SHP77 (cell line): Measurements from ENCODE around the gene DSC2.
"Not testable (repeated sequence)": the region's sequence is repeated elsewhere in the genome, so short reads cannot be mapped to it uniquely, and the experiment has no call there.

Experiments used
- DNase-seq, 2 experiments: peaks; one replicate each; lab custom pipeline; 2025; lab: John Stamatoyannopoulos, UW

Gene DSC2

GRCh38 chr18:31042406-31043181, 59.6 kb downstream of the DSC2 start, which contains the start of gene DSC3:
Gene DSC3, minus strand, starts transcription at chr18:31042742. Its CDS starts 82 bp downstream, at chr18:31042660.
- DNase-seq, result no peak

DNA sequence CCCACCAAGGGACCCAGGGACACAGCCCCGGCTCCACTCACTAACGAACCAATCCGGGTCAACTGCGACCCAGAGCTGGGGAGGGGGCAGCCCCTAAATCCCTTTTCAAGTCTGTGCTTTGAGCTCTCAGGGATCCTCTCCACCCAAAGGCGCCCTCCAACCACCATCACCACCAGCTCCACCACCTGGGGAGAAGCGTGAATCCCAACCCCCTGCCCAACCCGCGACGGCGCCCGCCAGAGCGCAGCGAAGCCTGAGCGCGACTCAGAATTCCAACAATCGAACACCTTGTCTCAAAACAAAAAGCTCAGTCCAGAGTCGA, 60.2 kb downstream of the DSC2 start:
- no peak for DNase-seq

- no peak for DNase-seq
Measured at GRCh38 chr18:31041271-31042083, 60.7 kb downstream of the DSC2 start.

DNA sequence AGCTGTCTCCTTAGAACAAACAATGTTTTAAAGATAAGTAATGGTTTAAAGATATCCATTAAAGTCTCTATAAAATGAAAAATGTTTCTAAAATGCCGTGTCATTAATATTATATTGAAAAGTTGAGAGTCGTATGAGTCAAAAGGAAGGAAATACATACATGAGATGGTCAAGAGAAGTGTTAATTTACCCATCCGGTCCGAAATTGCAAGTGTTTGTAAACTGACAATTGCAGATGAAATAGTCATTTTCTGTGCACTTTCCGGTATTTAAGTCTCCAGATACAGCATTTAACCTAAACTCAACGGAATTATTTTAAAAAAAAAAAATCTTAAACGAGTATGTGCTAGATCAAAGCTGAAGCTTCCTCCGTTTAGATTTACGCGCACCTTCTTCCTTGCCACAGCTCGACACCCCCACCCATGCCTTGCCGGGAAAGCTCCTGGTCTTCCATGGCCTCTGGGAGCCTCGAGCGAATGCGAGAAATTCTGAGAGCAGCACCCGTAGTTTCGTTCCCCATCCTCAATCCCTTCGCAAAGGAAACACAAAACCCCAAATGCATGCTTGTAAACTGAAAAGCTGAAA, 61.4 kb downstream of the DSC2 start:
- DNase-seq, result no peak

DNA sequence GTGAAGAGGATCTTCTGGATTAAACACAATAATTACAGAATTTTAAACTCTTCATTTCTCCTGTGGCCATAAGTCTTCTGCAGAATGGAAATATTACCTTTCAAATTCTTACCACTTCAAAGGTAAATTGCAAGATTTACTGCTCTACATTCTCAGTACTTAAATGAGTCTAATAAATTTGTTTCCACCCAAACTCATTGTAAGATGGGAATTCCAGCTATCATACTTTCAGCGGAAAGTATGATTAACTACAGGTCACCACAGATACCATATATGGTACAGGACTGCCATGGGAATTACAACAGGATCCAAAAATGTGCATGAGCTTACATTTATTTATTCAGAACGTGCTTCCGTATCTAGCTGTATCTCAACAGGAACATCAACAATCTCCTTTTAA, 62.8 kb downstream of the DSC2 start:
- DNase-seq, result no peak

- not testable (repeated sequence) for DNase-seq
Measured at GRCh38 chr18:31037686-31038085, 64.5 kb downstream of the DSC2 start.

- DNase-seq, result no peak
Measured at GRCh38 chr18:31034541-31034940, 67.7 kb downstream of the DSC2 start.

DNA sequence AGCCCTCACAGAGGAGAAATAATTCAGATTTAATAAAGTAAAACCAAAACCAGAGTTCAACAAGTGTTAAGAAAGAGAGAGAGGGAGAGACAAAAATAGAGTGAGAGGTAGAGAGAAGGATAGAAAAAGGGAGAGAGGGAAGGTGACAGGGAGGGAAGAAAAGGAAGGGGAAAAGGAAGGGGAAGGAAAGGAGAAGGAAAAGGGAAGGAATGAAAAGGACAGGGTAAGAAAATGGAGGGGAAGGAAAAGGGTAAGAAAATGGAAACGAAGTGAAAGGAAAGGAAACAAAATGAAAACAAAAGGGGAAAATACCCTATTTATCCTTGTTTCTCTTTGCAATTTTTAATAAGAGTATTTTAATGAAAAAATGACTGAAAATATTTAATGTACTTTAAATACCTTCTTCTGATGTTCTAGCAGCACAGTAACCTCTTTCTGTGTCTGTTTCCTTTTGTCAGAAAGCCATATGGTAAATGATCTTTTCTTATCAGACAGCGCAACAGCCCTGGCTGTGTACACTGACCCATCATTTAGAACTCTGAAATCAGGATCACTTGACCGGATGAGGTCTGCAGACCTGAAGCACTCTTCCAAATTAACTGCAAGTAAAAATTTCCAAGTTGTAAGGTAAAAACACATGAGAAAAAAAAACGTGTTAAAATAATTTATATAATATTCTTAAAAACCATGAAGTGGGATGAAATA, 71.5 kb downstream of the DSC2 start:
- no peak for DNase-seq

- no peak for DNase-seq
Measured at GRCh38 chr18:31015715-31016434, 86.3 kb downstream of the DSC2 start.

DNA sequence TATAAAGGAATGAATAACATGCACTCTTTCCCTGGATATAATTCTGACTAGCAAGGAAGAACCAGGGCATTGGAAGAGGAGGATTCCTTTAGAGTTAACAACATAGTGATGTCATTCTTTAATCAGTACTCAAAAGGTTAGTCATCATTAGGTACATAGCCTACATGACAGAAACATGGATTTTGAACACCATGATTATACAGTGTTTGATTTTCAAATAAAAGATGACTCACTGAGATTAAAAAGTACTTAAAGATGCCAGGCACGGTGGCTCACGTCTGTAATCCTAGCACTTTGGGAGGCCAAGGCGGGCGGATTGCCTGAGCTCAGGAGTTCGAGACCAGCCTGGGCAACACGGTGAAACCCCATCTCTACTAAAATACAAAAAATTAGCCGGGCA, 90.8 kb downstream of the DSC2 start:
- DNase-seq, result not testable (repeated sequence)

- DNase-seq, result no peak
Measured at GRCh38 chr18:31010601-31011000, 91.6 kb downstream of the DSC2 start.
